HepG2 (cell line): ENCODE results near the gene ECPAS. TPM values are rescaled to one million over a fixed set of nuclear protein-coding genes. Genes with fewer than 3 reads are reported as not detected.

Experiments used
- ATF4 ChIP-seq, 2 experiments: fragments of 450-650 bp in 1 of 2; sonication (generic) in 1 of 2; formaldehyde crosslinking; IDR thresholded peaks; 2 replicates each; pipeline versions ENCODE4 v1.5.0 to v1.8.0; 2020 to 2022; ENCODE audit warnings: mild to moderate bottlenecking in 1 of 2, missing genetic modification reagents in 1 of 2
- CEBPB ChIP-seq: IDR thresholded peaks from 2 replicates; pipeline ENCODE4 v1.6.1; 2011; ENCODE audit warnings: low read depth, low read length, improper control_type of control experiment, borderline replicate concordance
- SAP130 ChIP-seq: IDR thresholded peaks from 2 replicates; pipeline ENCODE4 v1.6.1; 2016; ENCODE audit warnings: low read depth
- TCF12 ChIP-seq, 2 experiments: fragments of 450-650 bp in 1 of 2; sonication (generic) in 1 of 2; formaldehyde crosslinking in 1 of 2; IDR thresholded peaks; 2 replicates each; pipeline versions ENCODE4 v1.6.1 to v1.8.0; 2017 to 2022; ENCODE audit warnings: antibody characterized with exemption in 1 of 2, mild to moderate bottlenecking in 1 of 2, missing genetic modification reagents in 1 of 2, moderate library complexity in 1 of 2
- TEF ChIP-seq: sonication (generic); formaldehyde crosslinking; IDR thresholded peaks from 2 replicates; pipeline ENCODE4 v1.5.0; 2020; ENCODE audit warnings: missing genetic modification reagents
- ZNF34 ChIP-seq: sonication (generic); formaldehyde crosslinking; IDR thresholded peaks from 2 replicates; pipeline ENCODE4 v1.4.0; 2020; ENCODE audit warnings: mild to moderate bottlenecking, missing genetic modification reagents, borderline replicate concordance
- ZNF691 ChIP-seq: sonication (generic); formaldehyde crosslinking; IDR thresholded peaks from 2 replicates; pipeline ENCODE4 v1.4.0; 2020; ENCODE audit warnings: missing genetic modification reagents, low read depth, mild to moderate bottlenecking, borderline replicate concordance
- ZNF766 ChIP-seq: sonication (generic); formaldehyde crosslinking; IDR thresholded peaks from 2 replicates; pipeline ENCODE4 v1.5.0; 2020; ENCODE audit warnings: missing genetic modification reagents, borderline replicate concordance
- polyA plus RNA-seq, 8 experiments: library from polyadenylated mRNA; depleted of rRNA in 3 of 8; stranded (reverse) in 7 of 8; unstranded in 1 of 8; fragments of >200 nt; fragmentation: Illumina TruSeq in 4 of 8; extraction: Trizol in 4 of 8; gene quantifications; 2 replicates each; pipeline versions ENCODE4 v1.2.1 to v1.2.3, GENCODE V29; 2011 to 2016; ENCODE audit warnings: low read depth in 4 of 8, missing spikeins in 1 of 8, mixed read lengths in 1 of 8; ENCODE audit not compliant: insufficient read depth in 1 of 8
- total RNA-seq, 5 experiments: library from RNA; depleted of rRNA; stranded (reverse); fragments of >200 nt; fragmentation: Illumina TruSeq; extraction: Trizol; gene quantifications; 2 replicates each; pipeline ENCODE4 v1.2.3, GENCODE V29; 2016; ENCODE audit warnings: low read depth in 1 of 5
- TF ChIP-seq, protein P1 (sequence below): sonication (generic); formaldehyde crosslinking; IDR thresholded peaks from 2 replicates; pipeline ENCODE4 v1.5.0; 2020; ENCODE audit warnings: mild to moderate bottlenecking, missing genetic modification reagents, borderline replicate concordance

ECPAS gene
- total and polyA plus RNA-seq, 2 of the 13 experiments (the other 11 are each of a cell fraction or from before 2014, with no cell fraction given) = 35.3 to 58.0 TPM

DNA sequence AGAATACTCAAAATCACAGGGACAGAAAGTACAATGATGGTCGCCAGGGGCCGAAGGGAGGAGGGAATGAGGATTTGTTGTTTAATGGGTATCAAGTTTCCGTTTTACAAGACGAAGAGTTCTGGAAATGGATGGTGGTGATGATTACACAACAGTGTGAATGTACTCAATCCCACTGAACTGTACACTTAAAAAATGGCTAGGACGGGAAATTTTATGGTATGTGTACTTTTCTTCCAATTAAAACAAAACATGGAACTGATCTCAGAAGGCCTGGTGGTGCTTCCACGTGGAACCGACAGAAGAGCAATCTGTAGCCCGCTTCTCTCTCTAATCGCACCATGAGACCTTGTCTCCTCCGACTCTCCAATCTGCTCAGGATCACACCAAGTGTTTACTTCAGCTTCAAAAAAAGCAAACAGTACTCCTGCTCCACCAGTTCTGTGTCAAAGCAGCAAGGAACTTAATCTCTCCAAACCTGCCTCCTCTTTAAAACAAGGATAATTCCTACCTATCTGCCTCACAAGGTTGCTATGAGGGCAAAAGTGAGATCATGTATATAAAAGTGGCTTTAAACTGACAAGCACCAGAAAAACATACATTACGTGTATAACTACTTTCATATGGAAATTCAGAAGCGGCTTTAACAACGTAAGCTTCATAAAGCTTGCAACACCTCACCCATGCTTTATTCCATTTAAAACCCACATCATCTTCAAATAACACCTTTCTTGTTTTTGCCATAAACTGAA is 2.1 kb downstream of the ECPAS start (continued):
- TF ChIP-seq TCF12 (IDR thresholded peaks at IDR 0.05) (no peak), TCF12 (CRISPR knock-in tag; IDR thresholded peaks at IDR 0.05) (no peak), SAP130 (CRISPR knock-in tag) (peak; percentile 37; the same call in 1 of the 2 replicates), ZNF34 (no peak), CEBPB (peak; percentile 80), ZNF766 (CRISPR knock-in tag) (no peak), TEF (CRISPR knock-in tag) (peak; percentile 74; the same call in 1 of the 2 replicates), ATF4 (CRISPR knock-in tag; IDR thresholded peaks at IDR 0.05) (peak in 1 of 2 experiments; percentile 60; a peak in 2 of 4 replicates), ZNF691 (no peak)
- TF ChIP-seq, protein P1, sequence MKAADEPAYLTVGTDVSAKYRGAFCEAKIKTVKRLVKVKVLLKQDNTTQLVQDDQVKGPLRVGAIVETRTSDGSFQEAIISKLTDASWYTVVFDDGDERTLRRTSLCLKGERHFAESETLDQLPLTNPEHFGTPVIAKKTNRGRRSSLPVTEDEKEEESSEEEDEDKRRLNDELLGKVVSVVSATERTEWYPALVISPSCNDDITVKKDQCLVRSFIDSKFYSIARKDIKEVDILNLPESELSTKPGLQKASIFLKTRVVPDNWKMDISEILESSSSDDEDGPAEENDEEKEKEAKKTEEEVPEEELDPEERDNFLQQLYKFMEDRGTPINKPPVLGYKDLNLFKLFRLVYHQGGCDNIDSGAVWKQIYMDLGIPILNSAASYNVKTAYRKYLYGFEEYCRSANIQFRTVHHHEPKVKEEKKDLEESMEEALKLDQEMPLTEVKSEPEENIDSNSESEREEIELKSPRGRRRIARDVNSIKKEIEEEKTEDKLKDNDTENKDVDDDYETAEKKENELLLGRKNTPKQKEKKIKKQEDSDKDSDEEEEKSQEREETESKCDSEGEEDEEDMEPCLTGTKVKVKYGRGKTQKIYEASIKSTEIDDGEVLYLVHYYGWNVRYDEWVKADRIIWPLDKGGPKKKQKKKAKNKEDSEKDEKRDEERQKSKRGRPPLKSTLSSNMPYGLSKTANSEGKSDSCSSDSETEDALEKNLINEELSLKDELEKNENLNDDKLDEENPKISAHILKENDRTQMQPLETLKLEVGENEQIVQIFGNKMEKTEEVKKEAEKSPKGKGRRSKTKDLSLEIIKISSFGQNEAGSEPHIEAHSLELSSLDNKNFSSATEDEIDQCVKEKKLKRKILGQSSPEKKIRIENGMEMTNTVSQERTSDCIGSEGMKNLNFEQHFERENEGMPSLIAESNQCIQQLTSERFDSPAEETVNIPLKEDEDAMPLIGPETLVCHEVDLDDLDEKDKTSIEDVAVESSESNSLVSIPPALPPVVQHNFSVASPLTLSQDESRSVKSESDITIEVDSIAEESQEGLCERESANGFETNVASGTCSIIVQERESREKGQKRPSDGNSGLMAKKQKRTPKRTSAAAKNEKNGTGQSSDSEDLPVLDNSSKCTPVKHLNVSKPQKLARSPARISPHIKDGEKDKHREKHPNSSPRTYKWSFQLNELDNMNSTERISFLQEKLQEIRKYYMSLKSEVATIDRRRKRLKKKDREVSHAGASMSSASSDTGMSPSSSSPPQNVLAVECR (CRISPR knock-in tag) = 0 out of 2 replicates have a peak, but pooled peaks have one; percentile 5
- TF ChIP-seq, all 625 proteins: peak for 34
